RWPE1 (cell line): ENCODE results near the gene GLI1.

Experiments used
- CTCF ChIA-PET: fragments of 350-600 bp; sonication (Branson Sonifier 250); formaldehyde crosslinking; extraction: SDS; loops from one replicate; lab custom pipeline; 2021; lab: Yijun Ruan, JAX
- POLR2A ChIA-PET: fragments of 400-600 bp; formaldehyde crosslinking; extraction: SDS; loops from one replicate; lab custom pipeline; 2020; ENCODE audit warnings: antibody characterized with exemption; ENCODE audit not compliant: low non-redundant PET; lab: Yijun Ruan, JAX
- DNase-seq: peaks from one replicate; pipeline ENCODE4 v3.0.0; 2012; ENCODE audit warnings: low spot score
- H3K27ac ChIP-seq: fragments of 450-650 bp; 2 replicates; pipeline ENCODE4 v1.5.1; 2017
- TF ChIP-seq, protein P1 (sequence below): fragments of 450-650 bp; conservative IDR thresholded peaks from 2 replicates; pipeline ENCODE4 v1.5.1; 2017; ENCODE audit warnings: low read depth, mild to moderate bottlenecking

The GLI1 gene

DNA sequence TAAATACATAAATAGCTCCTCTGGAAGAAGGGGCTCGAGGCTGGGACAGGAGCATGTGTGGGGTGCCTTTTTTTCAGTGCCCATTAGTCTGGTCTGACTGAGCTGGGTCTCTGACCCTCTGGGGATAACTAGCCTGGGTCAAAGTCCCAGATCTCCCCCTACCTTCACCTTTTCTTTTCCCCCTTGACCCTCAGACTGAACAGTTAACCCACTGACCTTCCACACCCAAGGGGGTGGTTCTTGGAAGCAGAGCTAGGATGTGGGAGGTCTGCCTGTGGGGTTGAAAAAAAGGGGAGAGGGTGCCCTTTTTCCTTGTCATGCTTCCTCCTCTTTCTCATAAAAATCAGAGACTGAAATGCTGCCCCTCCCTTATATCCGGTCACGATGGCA, 925 bp upstream of the GLI1 start:
- TF ChIP-seq, protein P1, sequence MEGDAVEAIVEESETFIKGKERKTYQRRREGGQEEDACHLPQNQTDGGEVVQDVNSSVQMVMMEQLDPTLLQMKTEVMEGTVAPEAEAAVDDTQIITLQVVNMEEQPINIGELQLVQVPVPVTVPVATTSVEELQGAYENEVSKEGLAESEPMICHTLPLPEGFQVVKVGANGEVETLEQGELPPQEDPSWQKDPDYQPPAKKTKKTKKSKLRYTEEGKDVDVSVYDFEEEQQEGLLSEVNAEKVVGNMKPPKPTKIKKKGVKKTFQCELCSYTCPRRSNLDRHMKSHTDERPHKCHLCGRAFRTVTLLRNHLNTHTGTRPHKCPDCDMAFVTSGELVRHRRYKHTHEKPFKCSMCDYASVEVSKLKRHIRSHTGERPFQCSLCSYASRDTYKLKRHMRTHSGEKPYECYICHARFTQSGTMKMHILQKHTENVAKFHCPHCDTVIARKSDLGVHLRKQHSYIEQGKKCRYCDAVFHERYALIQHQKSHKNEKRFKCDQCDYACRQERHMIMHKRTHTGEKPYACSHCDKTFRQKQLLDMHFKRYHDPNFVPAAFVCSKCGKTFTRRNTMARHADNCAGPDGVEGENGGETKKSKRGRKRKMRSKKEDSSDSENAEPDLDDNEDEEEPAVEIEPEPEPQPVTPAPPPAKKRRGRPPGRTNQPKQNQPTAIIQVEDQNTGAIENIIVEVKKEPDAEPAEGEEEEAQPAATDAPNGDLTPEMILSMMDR = no peak
- peak overlapping the region; percentile 97 for H3K27ac ChIP-seq
- no peak for DNase-seq
- POLR2A ChIA-PET = no interaction called here
- CTCF ChIA-PET = interaction anchor here (0.5 to 1.4 kb wide), 14 partner anchors 13 to 258 kb away, joined by 3 to 5 read pairs (median 4); no protein-coding TSS in a partner anchor

DNA sequence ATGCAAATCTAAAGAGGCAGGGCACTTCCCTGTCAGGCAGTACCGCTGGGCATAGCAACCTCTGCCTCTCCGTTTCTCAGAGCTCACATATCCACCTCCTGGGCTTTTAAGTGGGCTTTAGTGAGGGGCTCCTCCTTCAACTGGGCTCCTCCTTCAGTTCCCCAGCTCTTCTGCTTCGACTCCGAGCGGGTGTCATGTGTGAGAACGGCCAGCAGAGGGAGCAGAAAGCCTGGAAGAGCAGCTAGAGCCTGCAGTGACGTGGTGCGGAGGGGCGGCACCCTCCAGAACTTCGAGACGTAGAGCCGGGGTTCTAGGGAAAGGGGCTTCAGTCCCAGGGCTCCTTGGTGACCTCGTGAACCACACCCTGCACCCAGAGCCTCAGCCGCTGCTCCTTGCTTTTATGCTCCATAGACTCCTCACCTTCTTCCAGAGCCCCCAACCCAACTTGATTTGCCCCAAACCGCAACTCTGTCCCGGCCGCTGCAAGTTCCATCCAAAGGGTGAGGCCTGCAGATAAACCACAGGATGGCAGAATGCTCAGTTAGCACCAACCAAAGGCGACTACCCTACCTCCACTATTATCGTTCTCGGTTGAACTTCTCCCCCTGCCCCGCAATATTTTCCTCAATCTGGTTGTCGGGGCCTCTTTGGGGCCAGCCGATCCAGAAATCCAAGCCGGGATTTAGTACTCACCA, 383 bp upstream of the GLI1 start:
- DNase-seq = peak; percentile 81
- ChIA-PET CTCF (interaction anchor here (0.5 to 1.4 kb wide), 12 partner anchors 13 to 257 kb away, joined by 3 to 5 read pairs (median 4); no protein-coding TSS in a partner anchor), POLR2A (interaction anchor here (0.6 kb wide), 1 partner anchor 56 kb away, joined by 3 read pairs; no protein-coding TSS in a partner anchor)
- TF ChIP-seq, protein P1 = peak; percentile 93
- peak overlapping the region; percentile 97 for H3K27ac ChIP-seq

DNA sequence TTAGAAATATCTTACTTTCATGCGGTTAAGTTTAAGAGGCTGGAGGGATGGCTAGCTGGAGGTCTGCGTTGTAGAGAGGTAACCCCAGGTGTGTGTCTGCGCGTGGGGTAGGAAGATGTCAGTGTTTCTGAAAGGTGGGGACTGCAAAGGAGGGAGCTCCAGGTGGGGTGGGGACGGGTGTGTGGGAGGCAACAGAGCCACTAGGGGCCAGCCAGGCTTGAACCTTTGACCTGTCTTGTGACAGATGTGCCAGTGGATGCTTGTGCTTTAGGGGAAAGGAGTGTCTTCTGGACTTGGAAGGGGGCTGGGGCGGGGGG, 841 bp downstream of the GLI1 start:
- CTCF ChIA-PET = no interaction called here
- no peak for DNase-seq
- peak overlapping the region; percentile 97 for H3K27ac ChIP-seq
- POLR2A ChIA-PET = no interaction called here
- TF ChIP-seq, protein P1 = no peak

DNA sequence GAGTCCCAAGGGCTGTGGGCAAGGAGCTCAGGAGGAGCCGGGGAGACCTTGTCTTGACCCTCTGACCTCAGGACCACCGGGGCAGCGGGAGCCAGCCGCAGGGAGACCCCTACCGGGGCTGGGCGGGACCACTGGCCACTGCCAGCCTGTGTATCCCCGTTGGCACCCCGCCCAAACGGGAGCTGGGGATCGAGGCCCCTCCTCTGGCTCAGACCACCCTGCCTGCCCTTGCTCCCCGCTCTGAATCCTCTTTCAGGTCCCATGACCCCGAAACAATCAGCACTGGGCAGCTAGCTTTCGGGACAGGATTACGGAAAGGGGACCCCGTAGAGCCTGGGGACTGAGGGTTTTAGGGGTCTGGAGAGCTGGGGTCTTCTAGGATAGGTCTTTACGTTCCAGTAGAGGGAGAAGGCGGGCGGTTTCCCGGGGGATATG, 1.3 kb downstream of the GLI1 start:
- DNase-seq = no peak

DNA sequence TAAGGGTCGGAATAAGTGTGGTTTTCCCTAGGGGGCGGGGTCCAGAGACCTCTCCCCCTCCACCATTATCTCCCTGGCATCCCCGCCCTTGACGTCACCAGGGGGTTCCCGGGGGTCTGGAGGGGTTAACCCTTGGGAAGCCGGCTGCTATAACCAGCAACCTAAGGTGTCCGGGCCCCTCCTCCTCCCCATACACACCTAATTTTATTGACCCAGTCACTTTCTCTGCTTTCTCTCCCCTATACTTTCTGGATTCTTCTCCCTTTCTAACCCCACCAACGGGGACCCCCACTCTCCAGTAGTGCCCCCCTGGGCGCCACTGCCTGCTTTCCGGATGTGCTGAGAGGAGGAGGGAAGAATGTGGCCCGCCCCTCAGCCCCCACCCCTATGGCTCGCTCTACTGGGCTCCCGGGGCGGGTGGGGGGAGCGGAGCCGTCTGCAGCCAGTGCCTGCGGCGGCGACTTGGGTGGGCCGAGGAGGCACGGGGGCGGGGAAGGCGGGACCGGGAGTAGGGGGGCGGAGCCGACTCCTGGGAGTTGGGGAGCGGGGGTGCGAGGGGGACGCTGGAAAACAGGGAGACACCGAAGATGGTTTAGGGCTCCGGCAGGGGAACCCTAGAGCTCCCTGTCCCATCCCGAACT, 1.8 kb downstream of the GLI1 start:
- peak; percentile 66 for DNase-seq
- CTCF ChIA-PET = interaction anchor here (0.6 to 1.8 kb wide), 2 partner anchors 13 to 443 kb away, joined by 3 to 12 read pairs; no protein-coding TSS in a partner anchor
- POLR2A ChIA-PET = no interaction called here
- peak overlapping the region; percentile 97 for H3K27ac ChIP-seq
- TF ChIP-seq, protein P1 = no peak

More for the DNA sequence above, 1.3 kb downstream of the GLI1 start:
- TF ChIP-seq, protein P1 = no peak
- ChIA-PET POLR2A (no interaction called here), CTCF (no interaction called here)
- peak overlapping the region; percentile 97 for H3K27ac ChIP-seq

DNA sequence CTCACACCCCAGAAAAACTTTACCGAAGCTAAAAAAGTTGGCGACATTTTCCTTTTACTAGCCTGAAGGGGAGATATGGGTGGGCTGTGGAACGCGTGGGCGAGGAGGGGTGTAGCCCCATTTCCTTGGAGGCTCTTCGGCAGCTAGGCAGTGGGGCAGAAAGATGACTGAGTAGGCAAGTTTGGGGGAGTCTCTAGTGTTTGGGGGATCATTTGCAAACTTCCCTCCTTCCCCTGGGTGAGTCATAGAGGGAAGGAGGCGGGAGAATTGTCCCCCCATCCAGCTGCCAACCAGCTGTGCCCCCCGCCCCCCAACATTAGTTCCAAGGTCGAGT, 2.3 kb downstream of the GLI1 start:
- ChIA-PET CTCF (interaction anchor here (0.6 to 1.8 kb wide), 9 partner anchors 11 to 1392 kb away, joined by 3 to 12 read pairs (median 4); no protein-coding TSS in a partner anchor), POLR2A (no interaction called here)

More for the DNA sequence above, 2.3 kb downstream of the GLI1 start:
- peak overlapping the region; percentile 97 for H3K27ac ChIP-seq
- peak; percentile 42 for DNase-seq
- TF ChIP-seq, protein P1 = no peak
